IMR-90 (cell line): ENCODE measurements around the gene PBRM1. TPM values are rescaled to one million over a fixed set of nuclear protein-coding genes. Genes with fewer than 3 reads are reported as not detected.

ENCODE experiments used
- CEBPB ChIP-seq: IDR thresholded peaks from 2 replicates; pipeline ENCODE4 v1.6.1; 2012; ENCODE audit warnings: low read depth, low read length, improper control_type of control experiment
- CTCF ChIP-seq: conservative IDR thresholded peaks from 2 replicates; pipeline ENCODE4 v1.5.1; 2012; ENCODE audit warnings: mild to moderate bottlenecking, low read depth, low read length, improper control_type of control experiment
- polyA plus RNA-seq, 3 experiments: library from polyadenylated mRNA; depleted of rRNA; stranded (reverse); fragments of >200 nt; gene quantifications; 2 replicates each; pipeline ENCODE4 v1.2.3, GENCODE V29; 2012; ENCODE audit warnings: low replicate concordance in 1 of 3
- total RNA-seq: library from RNA; depleted of rRNA; stranded (reverse); fragments of >200 nt; gene quantifications from 2 replicates; pipeline ENCODE4 v1.2.3, GENCODE V29; 2012

Gene PBRM1
- total and polyA plus RNA-seq, 2 of the 4 experiments (the other 2 are of a cell fraction): 16.5 to 72.6 TPM

- no peak for TF ChIP-seq CTCF
- no peak for TF ChIP-seq CEBPB
These were observed 149.1 kb downstream of the PBRM1 start, which contains the start of gene UQCC5 (continued) for GRCh38 chr3:52536369-52537164.
